Mucosa of descending colon (tissue), 3 donors: ENCODE measurements around the gene ZBTB33. TPM values are rescaled to one million over a fixed set of nuclear protein-coding genes. Genes with fewer than 3 reads are reported as not detected.

Experiments
- ATAC-seq: fragments of 200-7000 bp; cut with Tn5 transposase; one replicate; pipeline ENCODE4 v1.9.1; 2020; ENCODE audit warnings: mild to moderate bottlenecking, moderate library complexity
- DNase-seq, 3 donors: peaks; one replicate each; pipeline ENCODE4 v3.0.0-alpha.2; 2020
- H3K36me3 ChIP-seq: fragments of 200-600 bp; one replicate; pipeline ENCODE4 v1.8.0; 2021; ENCODE audit warnings: low read depth, mild to moderate bottlenecking
- H3K4me1 ChIP-seq: fragments of 200-600 bp; one replicate; pipeline ENCODE4 v1.8.0; 2021; ENCODE audit warnings: low read depth, mild to moderate bottlenecking
- H3K4me3 ChIP-seq: fragments of 200-600 bp; one replicate; pipeline ENCODE4 v1.8.0; 2021; ENCODE audit warnings: mild to moderate bottlenecking
- H3K9me3 ChIP-seq: fragments of 200-600 bp; one replicate; pipeline ENCODE4 v1.8.0; 2021; ENCODE audit warnings: mild to moderate bottlenecking
- intact Hi-C, 2 donors: fragments of 100-400 bp; cut with DNase I in 1 of 2; cut with micrococcal nuclease in 1 of 2; formaldehyde crosslinking; loops; one replicate each; pipeline versions ENCODE4 v1.11.0 to v1.11.1; 2022; cut with DNase I, micrococcal nuclease
- total RNA-seq, 3 donors: library from RNA; stranded (reverse); fragmentation: NEBNext Ultra II Directional in 2 of 3; extraction: Animal tissue kit (Norgen Biotek cat#: 25700) in 2 of 3; gene quantifications; one replicate each; pipeline versions ENCODE4 v1.2.1 to v1.2.4, GENCODE V29; 2021 to 2023
- TF ChIP-seq, protein P1 (sequence below): fragments of 200-600 bp; IDR thresholded peaks from one replicate; pipeline ENCODE4 v1.8.0; 2022; ENCODE audit warnings: antibody characterized with exemption, mild to moderate bottlenecking
- donor health status: DM: no; HTN: no; CAD: no; lungs with moderate emphysema.
- donor health status: DM: no; HTN: no; CAD: no.
- donor health status: DM: no; HTN: yes; CAD: no.

The ZBTB33 gene
- total RNA-seq, 3 donors from 2014 or later = 10.2 to 12.5 (median 12.0) TPM

GRCh38 chrX:120269373-120270035 lies 18.9 kb downstream of the ZBTB33 start:
- no peak for DNase-seq
- H3K4me3 ChIP-seq = no peak overlapping the region
- no peaks in the 10 kb centered on the region for H3K9me3 ChIP-seq
- no peaks in the 10 kb centered on the region for H3K4me1 ChIP-seq
- intact Hi-C loops = no loop called here
- TF ChIP-seq, protein P1, sequence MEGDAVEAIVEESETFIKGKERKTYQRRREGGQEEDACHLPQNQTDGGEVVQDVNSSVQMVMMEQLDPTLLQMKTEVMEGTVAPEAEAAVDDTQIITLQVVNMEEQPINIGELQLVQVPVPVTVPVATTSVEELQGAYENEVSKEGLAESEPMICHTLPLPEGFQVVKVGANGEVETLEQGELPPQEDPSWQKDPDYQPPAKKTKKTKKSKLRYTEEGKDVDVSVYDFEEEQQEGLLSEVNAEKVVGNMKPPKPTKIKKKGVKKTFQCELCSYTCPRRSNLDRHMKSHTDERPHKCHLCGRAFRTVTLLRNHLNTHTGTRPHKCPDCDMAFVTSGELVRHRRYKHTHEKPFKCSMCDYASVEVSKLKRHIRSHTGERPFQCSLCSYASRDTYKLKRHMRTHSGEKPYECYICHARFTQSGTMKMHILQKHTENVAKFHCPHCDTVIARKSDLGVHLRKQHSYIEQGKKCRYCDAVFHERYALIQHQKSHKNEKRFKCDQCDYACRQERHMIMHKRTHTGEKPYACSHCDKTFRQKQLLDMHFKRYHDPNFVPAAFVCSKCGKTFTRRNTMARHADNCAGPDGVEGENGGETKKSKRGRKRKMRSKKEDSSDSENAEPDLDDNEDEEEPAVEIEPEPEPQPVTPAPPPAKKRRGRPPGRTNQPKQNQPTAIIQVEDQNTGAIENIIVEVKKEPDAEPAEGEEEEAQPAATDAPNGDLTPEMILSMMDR = no peak
- H3K36me3 ChIP-seq = no peaks in the 10 kb centered on the region
- ATAC-seq = peak; percentile 47

- ATAC-seq = no peak
- Histone ChIP-seq H3K36me3 (no peaks in the 10 kb centered on the region), H3K4me1 (no peaks in the 10 kb centered on the region), H3K4me3 (no peak overlapping the region), H3K9me3 (no peaks in the 10 kb centered on the region)
- no peak for DNase-seq
- intact Hi-C loops = no loop called here
- TF ChIP-seq, protein P1 = no peak
These were observed 20.0 kb downstream of the ZBTB33 start for GRCh38 chrX:120270567-120270966.

DNA sequence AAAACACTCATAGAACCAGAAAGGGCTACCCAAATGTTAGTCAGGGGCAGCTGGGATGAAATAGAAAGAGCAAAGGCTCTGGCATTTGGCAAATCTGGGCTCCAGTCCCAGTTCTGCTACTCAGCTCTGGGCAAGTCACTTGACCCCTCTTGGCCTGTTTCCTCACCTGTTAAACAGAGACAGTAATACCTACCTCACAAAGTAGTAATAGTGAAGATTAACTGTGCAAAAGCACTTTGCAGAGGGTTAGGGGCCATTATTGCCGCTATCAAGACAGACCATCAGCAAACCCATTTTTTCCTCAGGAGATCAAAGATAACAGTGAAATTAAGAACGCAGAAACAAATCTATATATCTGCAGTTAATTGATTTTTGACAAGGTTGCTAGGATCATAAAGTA lies 20.6 kb downstream of the ZBTB33 start:
- no peaks in the 10 kb centered on the region for H3K4me1 ChIP-seq
- intact Hi-C loops = no loop called here
- no peaks in the 10 kb centered on the region for H3K9me3 ChIP-seq
- H3K4me3 ChIP-seq = no peak overlapping the region
- ATAC-seq (no peak), DNase-seq (no peak)
- TF ChIP-seq, protein P1 = no peak
- H3K36me3 ChIP-seq = no peaks in the 10 kb centered on the region

- no peaks in the 10 kb centered on the region for H3K4me1 ChIP-seq
- H3K4me3 ChIP-seq = no peak overlapping the region
- DNase-seq (no peak), ATAC-seq (no peak)
- intact Hi-C loops = no loop called here
- H3K9me3 ChIP-seq = no peaks in the 10 kb centered on the region
- TF ChIP-seq, protein P1 = no peak
- H3K36me3 ChIP-seq = no peaks in the 10 kb centered on the region
These were observed 23.5 kb downstream of the ZBTB33 start for GRCh38 chrX:120274145-120274544.

DNA sequence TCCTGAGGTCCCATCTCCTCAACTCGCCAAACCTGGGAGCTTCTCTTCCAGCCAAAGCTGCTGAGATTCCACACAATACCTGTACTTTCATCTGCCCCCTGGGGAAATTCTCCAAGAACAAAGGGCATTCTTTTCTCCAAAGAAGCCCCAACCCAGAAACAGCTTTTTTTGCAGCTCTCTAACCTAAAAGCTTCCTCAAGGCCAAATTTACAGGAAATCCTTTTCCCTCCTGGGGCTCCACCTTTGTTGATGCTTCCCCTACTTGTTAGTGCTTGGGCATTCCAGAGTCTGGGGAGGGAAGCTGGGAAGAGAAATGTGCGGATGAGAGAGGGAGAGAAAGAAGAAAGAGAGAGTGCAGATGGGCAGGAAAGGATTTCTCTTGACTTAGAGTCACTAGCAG lies 24.3 kb downstream of the ZBTB33 start:
- TF ChIP-seq, protein P1 = no peak
- H3K4me1 ChIP-seq = no peaks in the 10 kb centered on the region
- no peak for ATAC-seq
- intact Hi-C loops = no loop called here
- no peak for DNase-seq
- H3K4me3 ChIP-seq = no peak overlapping the region
- no peaks in the 10 kb centered on the region for H3K36me3 ChIP-seq
- H3K9me3 ChIP-seq = no peaks in the 10 kb centered on the region
